Right lobe of liver (tissue), 4 donors: ENCODE data around the gene NOS1AP.

Experiments
- POLR2A ChIP-seq: fragments of 450-650 bp; IDR thresholded peaks from one replicate; pipeline ENCODE4 v1.6.1; 2017; ENCODE audit warnings: antibody characterized with exemption, mild to moderate bottlenecking
- TF ChIP-seq, protein P1 (sequence below), 4 donors: fragments of 200-600 bp in 3 of 4; fragments of 450-650 bp in 1 of 4; IDR thresholded peaks; one replicate each; pipeline versions ENCODE4 v1.5.1 to v1.8.0; 2016 to 2022; ENCODE audit warnings: antibody characterized with exemption in 4 of 4, mild to moderate bottlenecking in 2 of 4
- donor health status: DM: no; HTN: no; CAD: no.
- donor health status: DM: no; HTN: no; CAD: no.
- donor health status: DM: no; HTN: yes; CAD: no.

DNA sequence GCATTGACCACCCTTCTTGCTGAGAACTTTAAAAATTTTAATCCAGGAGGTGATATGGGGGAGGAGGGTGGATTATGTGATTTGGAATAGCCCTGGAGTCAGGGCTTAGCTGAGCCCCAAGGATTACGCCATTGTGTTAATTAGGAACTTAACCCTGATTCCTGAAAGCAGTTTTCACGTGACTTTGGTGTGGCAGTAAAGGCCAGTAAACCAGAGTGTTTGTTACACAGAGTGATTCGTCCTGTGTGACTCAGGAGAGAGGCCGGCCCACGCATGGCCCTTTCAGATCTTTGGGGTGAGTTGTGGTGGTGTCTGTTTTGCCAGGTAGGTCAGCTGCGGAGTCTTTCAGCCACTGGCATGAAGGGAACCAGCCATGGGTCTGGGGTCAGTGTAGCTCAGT is 107.6 kb downstream of the NOS1AP start:
- no peak for TF ChIP-seq POLR2A
- TF ChIP-seq, protein P1, sequence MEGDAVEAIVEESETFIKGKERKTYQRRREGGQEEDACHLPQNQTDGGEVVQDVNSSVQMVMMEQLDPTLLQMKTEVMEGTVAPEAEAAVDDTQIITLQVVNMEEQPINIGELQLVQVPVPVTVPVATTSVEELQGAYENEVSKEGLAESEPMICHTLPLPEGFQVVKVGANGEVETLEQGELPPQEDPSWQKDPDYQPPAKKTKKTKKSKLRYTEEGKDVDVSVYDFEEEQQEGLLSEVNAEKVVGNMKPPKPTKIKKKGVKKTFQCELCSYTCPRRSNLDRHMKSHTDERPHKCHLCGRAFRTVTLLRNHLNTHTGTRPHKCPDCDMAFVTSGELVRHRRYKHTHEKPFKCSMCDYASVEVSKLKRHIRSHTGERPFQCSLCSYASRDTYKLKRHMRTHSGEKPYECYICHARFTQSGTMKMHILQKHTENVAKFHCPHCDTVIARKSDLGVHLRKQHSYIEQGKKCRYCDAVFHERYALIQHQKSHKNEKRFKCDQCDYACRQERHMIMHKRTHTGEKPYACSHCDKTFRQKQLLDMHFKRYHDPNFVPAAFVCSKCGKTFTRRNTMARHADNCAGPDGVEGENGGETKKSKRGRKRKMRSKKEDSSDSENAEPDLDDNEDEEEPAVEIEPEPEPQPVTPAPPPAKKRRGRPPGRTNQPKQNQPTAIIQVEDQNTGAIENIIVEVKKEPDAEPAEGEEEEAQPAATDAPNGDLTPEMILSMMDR (IDR thresholded peaks at IDR 0.05), result no peak
